COLO829 (cell line): ENCODE data around the gene EGFLAM.
"Not testable (repeated sequence)": the region's sequence is repeated elsewhere in the genome, so short reads cannot be mapped to it uniquely, and the experiment has no call there.

Source experiments
- DNase-seq: peaks from one replicate; pipeline ENCODE4 v3.0.0; 2012; ENCODE audit warnings: low spot score

The EGFLAM gene

GRCh38 chr5:38329132-38329715 lies 70.9 kb downstream of the EGFLAM start:
- DNase-seq, result peak; percentile 61

DNA sequence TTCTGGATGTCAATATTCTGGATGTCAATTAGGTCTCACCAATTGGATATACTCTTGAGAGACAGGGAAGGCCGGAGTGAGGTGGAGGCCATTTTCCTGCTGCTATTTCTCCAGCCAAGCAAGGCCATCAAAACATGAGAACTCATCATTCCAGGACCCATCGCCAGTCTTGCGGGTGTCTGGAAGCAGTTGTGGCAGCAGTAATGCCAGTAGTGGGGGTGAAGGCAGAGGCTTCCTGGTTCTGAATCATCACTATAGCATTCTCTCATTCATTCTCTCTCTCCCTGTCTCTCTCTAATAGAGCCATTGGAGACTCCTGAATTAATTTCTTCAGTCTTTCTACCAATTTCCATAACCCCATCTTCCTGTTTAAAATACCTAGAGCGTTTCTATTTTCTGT lies 71.8 kb downstream of the EGFLAM start:
- no peak for DNase-seq

DNA sequence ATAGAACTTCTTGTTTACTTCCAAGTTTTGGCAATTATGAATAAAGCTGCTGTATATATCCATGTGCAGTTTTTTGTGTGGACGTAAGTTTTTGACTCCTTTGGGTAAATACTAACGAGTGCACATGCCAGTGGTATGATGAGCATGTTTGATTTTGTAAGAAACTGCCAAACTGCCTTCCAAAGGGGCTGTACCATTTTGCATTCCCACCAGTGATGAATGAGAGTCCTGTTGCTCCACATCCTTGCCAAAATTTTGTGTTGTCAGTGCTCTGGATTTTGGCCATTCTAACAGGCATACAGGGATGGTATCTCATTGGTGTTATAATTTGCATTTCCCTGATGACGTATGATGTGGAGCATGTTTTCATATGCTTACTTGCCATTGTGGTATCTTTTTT lies 73.5 kb downstream of the EGFLAM start:
- DNase-seq, result no peak

- not testable (repeated sequence) for DNase-seq
Measured at GRCh38 chr5:38333181-38333580, 74.8 kb downstream of the EGFLAM start.

DNA sequence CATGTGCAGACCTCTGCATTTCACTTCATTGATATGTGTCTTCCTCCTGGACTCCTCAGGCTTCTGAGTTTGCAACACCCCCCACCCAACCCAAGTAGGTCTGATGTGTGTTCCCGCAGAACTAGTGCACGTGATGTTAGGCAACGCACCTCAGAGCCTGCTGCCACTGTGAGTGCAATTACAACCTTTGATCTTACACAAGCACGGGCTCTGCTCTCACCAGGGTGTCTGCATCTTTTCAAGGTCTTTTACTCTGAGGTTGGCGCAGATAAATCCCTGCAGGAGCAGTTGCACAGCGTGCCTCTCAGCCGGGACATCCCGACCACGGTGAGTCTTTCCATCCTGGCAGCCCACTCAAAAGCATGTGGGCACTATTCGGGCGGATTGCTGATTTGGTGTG lies 80.1 kb downstream of the EGFLAM start:
- DNase-seq, result no peak

DNA sequence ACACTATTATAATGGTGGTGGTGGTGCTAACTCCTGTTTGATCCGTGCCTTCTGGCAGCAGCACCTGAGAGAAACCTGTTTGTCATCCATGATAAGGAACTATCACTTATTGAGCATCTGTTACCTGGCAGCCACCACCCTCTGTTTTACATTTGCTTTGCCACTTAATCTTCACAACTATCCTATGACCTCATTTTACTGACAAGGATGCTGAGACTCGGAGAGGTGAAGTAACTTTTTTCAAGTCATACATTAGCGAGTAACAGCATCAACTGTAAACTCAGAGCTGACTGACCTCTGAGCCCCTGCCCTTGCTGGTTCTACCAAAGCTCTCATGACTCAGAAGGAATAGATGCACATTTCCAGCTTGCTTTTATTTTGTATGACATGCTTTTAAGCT lies 81.1 kb downstream of the EGFLAM start:
- DNase-seq, result no peak

DNA sequence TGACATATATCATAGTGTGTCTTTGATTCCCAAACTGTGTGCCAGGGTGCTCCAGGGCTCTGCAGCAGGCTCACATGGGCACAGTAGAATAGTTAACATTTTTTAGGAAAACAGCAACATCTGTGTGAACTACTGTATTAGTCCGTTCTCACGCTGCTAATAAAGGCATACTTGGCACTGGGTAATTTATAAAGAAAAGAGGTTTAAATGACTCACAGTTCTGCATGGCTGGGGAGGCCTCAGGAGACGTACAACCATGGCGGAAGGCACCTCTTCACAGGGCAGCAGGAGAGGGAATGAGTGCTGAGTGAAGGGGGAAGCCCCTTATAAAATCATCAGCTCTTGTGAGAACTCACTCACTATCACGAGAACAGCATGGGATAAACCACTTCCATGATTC lies 82.7 kb downstream of the EGFLAM start:
- no peak for DNase-seq

GRCh38 chr5:38341641-38342040 lies 83.3 kb downstream of the EGFLAM start:
- no peak for DNase-seq

GRCh38 chr5:38342261-38342660 lies 83.9 kb downstream of the EGFLAM start:
- no peak for DNase-seq

DNA sequence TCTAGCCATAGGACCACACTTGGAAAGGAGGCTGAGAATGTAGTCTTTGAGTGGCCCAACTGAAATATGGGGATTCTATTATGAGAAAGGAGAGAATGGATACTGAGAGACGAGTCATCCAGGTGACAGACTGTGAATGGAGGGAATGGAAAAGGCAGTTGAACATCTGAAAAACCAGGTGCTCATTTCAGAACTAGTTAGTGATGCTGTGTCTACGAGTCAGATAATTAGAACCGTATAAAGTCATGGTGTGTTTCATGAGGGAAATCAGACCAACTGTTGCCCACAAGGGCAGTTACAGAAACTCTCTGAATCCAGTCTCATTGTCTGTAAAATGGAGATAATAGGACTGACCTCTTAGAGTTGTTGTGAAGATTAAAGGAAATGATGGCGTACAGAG lies 86.5 kb downstream of the EGFLAM start:
- DNase-seq, result no peak

GRCh38 chr5:38346593-38346992 lies 88.2 kb downstream of the EGFLAM start:
- no peak for DNase-seq

- no peak for DNase-seq
Measured at GRCh38 chr5:38347040-38347763, 88.8 kb downstream of the EGFLAM start.

DNA sequence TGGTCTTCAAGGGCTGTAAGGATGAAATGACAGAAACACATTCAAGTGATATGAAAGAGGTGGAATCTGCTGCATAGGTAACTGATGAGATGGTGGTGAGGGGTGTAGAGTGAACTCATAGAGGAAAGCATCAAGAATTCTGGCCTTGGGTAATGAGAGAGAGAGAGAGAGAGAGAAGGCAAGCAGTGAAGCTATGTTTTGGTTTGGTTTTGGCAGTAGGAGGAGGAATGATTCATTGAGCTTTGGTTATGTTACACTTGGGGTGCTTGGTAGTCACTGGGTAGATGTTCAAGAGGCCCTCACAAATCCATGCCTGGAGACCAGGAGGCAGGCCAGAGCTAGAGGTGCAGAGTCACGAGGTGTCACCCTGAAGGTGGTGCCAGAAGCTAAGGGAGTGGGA lies 89.5 kb downstream of the EGFLAM start:
- DNase-seq, result no peak

DNA sequence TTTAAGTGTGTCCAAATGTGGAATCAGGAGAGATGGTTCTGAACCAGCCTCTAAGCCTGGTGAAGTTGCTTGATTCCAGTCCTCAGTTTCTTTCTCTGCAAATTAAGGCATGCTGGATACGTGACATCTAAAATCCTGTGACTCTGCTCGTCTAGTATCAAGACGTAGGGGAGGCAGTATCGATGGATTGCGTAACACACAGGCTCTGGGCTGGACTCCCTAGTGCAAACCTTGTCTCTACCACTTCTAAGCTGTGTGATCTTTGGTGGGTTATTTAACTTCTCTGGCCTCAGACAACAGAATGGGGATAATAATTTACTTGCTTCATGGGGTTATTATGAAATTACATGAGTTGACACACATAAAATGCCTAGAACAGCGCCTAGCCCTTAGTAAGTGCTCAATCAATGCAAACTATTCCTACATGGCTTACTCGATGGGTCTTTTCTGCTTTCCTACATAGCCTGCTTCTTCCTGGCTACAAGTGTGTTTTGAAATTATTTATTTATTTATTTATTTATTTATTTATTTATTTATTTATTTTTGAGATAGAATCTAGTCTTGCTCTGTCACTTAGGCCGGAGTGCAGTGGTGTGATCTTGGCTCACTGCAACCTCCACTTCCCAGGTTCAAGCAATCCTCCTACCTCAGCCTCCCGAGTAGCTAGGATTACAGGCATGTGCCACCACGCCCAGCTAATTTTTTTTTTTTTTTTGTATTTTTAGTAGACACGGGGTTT lies 102.1 kb downstream of the EGFLAM start:
- DNase-seq, result no peak

GRCh38 chr5:38362713-38363112 lies 104.4 kb downstream of the EGFLAM start:
- no peak for DNase-seq

DNA sequence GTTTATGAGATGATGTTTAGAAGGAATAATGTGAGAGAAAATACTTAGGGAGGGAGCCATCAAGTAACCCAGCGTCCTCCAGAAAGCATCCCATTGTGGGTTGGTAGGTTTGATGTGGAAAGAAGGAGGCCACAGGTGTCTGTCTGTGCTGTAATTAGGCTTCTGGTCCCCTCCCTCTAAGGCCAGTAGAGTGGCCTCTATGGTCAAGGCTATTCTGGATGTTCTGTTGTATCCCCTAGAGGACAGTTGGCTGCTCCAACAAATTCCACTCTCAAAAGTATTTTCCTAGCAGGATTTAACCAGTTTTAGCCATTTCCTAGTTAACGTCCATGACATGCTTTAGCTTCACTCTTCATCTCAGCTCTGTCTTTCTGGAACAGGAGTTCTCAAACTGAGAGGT lies 106.5 kb downstream of the EGFLAM start:
- no peak for DNase-seq

DNA sequence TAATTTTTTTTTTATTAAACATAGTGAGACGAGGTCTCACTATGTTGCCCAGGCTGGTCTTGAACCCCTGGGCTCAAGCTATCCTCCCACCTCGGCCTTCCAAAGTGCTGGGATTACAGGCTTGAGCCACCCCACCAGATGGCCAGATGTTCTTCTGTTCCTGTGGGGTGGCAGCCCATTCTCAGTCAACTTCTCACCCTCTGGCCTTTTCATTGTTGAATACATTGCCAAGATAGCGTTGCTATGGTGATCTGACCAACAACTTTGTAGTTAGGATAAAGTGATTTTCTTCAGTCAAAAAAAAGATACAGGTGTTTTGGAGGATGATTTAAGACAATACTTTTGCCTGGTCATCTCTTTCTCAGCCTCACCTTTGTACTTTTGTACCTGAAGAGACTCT lies 109.1 kb downstream of the EGFLAM start:
- no peak for DNase-seq

- DNase-seq, result no peak
Measured at GRCh38 chr5:38367966-38368365, 109.6 kb downstream of the EGFLAM start.

GRCh38 chr5:38369692-38370091 lies 111.3 kb downstream of the EGFLAM start:
- no peak for DNase-seq

DNA sequence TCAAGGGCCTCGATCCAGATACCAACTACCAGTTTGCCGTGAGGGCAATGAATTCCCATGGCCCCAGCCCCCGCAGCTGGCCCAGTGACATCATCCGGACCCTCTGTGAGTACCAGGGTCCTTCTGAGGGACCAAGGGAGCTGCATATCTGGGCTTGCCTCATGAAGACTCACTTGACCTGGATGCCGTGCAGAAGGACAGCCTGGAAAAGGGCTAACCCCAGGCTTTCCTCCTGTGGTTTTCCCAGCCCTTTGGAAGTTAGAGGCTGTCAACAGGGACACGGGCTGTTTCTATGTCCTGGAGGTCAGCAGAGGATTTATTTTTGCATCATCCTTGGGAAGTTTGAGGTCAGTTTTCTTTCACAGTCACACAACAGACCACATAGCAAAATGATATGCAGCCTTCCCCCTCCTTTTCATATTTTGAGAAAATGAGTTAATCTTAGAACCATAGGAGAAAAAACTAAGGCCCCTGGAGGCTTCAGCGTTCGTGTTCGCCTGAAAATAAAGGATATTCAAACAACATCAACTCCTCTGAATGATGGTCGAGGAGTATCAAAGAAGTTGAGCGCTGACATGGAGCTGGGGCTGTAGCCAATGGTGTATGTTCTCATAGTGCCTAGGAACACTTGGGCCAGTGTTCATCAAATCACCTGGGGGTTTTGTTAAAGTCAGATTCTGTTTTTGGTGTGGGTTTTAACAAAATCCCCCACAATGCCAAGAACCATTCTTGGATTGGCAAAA lies 112.2 kb downstream of the EGFLAM start:
- DNase-seq, result no peak

DNA sequence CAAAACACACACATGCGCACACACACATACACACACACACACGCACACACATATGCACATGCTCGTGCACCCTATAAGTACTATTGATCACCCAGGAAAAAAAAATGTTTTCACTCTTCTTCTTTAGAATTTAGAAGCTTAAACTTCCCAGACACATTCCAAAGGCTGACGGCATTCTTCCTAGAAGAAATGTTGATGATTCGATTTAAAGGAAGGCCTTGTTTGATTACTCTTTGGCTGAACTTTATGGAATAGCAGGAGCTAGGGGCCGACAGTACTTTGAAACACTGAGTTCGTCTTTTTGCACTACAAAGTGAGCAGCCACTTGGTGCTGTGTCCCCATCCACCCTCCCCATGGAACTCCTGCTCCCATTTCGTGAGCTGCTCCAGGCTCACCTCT lies 113.2 kb downstream of the EGFLAM start:
- no peak for DNase-seq

- DNase-seq, result no peak
Measured at GRCh38 chr5:38373743-38374142, 115.4 kb downstream of the EGFLAM start.

GRCh38 chr5:38375423-38375822 lies 117.1 kb downstream of the EGFLAM start:
- no peak for DNase-seq
